ENCODE measurements around the gene NPPA. TPM values are rescaled to one million over a fixed set of nuclear protein-coding genes. Genes with fewer than 3 reads are reported as not detected.
A peak's percentile ranks its signal among the peaks of the same experiment; 100 is the strongest.

NPPA gene
- total RNA-seq, 1 experiment from 2014 or later: not detected

GRCh38 chr1:11800756-11801433 lies 46.7 kb downstream of the NPPA start:
- DNase-seq (ENCODE audit: low read depth): peak; percentile 67
- in situ Hi-C loops (cut with HindIII; ENCODE audit: low pct_unique_long_range_greater_than_20kb, low sequenced_read_pairs): no loop called here

DNA sequence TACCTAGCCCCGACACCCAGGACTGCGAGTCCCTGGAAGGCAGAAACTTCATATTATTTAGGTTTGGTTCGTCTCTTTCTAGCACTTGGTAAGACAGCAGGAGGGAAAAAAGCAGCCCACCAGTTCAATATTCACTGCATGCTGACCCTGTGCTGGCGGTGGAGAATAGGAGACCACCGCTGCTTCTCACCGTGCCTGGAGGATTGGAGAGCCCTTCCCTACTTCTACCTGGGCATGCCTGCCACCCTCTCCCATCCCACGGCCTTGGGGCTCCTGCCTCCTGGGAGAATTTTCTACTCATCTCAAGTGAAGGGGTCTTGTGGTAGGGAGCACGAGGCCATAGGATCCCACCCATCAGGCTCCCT lies 47.2 kb downstream of the NPPA start:
- in situ Hi-C loops (cut with HindIII; ENCODE audit: low pct_unique_long_range_greater_than_20kb, low sequenced_read_pairs): no loop called here
- DNase-seq (ENCODE audit: low read depth): no peak

DNA sequence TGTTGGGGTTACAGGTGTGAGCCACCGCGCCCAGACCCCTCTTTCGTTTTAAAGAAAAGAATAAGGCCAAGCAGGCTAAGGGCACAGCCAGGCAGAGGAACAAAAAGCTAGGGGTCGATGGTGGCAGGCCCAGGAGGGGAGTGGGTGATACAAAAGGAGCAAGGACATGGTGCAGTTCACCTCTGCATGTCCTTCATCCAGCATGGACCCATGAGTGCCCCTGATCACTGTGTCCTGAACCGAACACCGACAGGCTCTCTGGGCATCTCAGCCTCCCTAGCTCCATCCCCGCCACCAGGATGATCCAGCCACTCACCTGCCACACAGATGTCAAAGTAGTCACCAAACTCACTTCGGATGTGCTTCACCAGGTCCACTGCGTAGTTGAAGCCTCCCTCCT lies 47.7 kb downstream of the NPPA start:
- in situ Hi-C loops (cut with HindIII; ENCODE audit: low pct_unique_long_range_greater_than_20kb, low sequenced_read_pairs): no loop called here
- no peak for DNase-seq (ENCODE audit: low read depth)

DNA sequence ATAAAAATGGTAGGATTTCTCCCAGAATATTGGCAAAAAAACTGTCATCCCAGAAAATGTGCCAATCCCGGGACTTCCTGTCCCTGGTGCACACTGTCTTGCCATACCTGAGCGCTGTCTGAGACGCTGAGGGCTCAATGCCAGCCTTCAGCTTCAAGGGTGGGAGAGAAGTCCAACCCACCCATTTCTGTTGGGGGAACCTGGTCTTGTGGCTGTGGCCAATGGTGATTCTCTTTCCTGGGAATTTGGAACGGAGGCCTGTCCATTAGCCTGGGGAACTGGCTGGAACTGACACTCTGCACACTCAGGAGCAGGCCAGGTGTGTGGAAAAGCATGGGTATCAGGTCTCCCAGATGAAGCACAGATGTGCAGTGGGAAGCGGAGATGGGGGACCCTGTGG lies 48.5 kb downstream of the NPPA start:
- in situ Hi-C loops (cut with HindIII; ENCODE audit: low pct_unique_long_range_greater_than_20kb, low sequenced_read_pairs): no loop called here

GRCh38 chr1:11797525-11798216 lies 49.9 kb downstream of the NPPA start:
- in situ Hi-C loops (cut with HindIII; ENCODE audit: low pct_unique_long_range_greater_than_20kb, low sequenced_read_pairs): no loop called here
- DNase-seq (ENCODE audit: low read depth): peak; percentile 87

More for the DNA sequence above, 48.5 kb downstream of the NPPA start:
- DNase-seq (ENCODE audit: low read depth): no peak

DNA sequence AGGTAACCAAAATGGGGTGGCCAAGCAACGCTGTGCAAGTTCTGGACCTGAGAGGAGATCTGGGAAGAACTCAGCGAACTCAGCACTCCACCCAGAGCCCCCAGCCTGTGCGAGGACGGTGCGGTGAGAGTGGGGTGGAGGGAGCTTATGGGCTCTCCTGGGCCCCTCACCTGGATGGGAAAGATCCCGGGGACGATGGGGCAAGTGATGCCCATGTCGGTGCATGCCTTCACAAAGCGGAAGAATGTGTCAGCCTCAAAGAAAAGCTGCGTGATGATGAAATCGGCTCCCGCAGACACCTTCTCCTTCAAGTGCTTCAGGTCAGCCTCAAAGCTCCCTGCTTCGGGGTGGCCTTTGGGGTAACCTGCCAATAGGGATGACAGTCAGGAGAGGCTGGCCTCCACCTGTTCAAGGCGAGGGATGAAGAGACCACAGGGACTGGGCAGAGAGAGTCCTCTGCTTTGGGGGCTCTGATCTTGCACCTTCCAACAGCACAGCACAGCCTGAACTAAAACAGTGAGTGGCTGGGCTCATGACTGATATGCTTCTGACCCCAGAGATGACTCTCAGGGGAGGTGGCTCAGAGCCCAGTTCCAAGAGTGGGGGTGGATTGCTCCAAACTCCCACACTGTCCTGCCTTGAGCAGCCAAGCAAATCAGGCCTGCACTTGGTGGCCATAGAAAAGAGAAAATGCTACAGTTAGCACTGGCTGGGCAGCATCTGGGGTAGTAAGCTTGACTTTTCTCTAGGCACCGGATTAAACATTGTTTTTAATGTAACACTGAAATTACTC lies 51.4 kb downstream of the NPPA start:
- DNase-seq (ENCODE audit: low read depth): peak; percentile 84
- in situ Hi-C loops (cut with HindIII; ENCODE audit: low pct_unique_long_range_greater_than_20kb, low sequenced_read_pairs): no loop called here

Other genes starting within 250 kb of the NPPA start
- 3.6 and 3.9 TPM in 2 replicates for gene FBXO2, start 193.4 kb downstream of the NPPA start, total RNA-seq (2014; rRNA removed; shearing (Covaris generic); ENCODE audit: low replicate concordance)
- 11.0 and 14.2 TPM in 2 replicates for gene FBXO44, start 192.9 kb downstream of the NPPA start, total RNA-seq (2014; rRNA removed; shearing (Covaris generic); ENCODE audit: low replicate concordance)
- gene FBXO6, start 183.6 kb downstream of the NPPA start, total RNA-seq (2014; rRNA removed; shearing (Covaris generic); ENCODE audit: low replicate concordance): 17.4 and 51.1 TPM in 2 replicates
- gene MAD2L2, start 166.6 kb downstream of the NPPA start, total RNA-seq (2014; rRNA removed; shearing (Covaris generic); ENCODE audit: low replicate concordance): 91.7 and 96.7 TPM in 2 replicates
- gene DRAXIN, start 156.1 kb downstream of the NPPA start, total RNA-seq (2014; rRNA removed; shearing (Covaris generic); ENCODE audit: low replicate concordance): not detected in 2 replicates
- 106 and 116 TPM in 2 replicates for gene AGTRAP, start 111.6 kb downstream of the NPPA start, total RNA-seq (2014; rRNA removed; shearing (Covaris generic); ENCODE audit: low replicate concordance)
- gene C1orf167, start 85.6 kb downstream of the NPPA start, total RNA-seq (2014; rRNA removed; shearing (Covaris generic); ENCODE audit: low replicate concordance): 0.58 and 0.95 TPM in 2 replicates
- 12.0 and 18.2 TPM in 2 replicates for gene MTHFR, start 41.8 kb downstream of the NPPA start, total RNA-seq (2014; rRNA removed; shearing (Covaris generic); ENCODE audit: low replicate concordance)
- 5.6 and 7.4 TPM in 2 replicates for gene CLCN6, start 41.6 kb downstream of the NPPA start, total RNA-seq (2014; rRNA removed; shearing (Covaris generic); ENCODE audit: low replicate concordance)
- gene NPPB, start 11.2 kb upstream of the NPPA start, total RNA-seq (2014; rRNA removed; shearing (Covaris generic); ENCODE audit: low replicate concordance): not detected in 2 replicates
- 69.9 and 82.2 TPM in 2 replicates for gene KIAA2013, start 78.6 kb upstream of the NPPA start, total RNA-seq (2014; rRNA removed; shearing (Covaris generic); ENCODE audit: low replicate concordance)
- gene PLOD1, start 86.9 kb upstream of the NPPA start, total RNA-seq (2014; rRNA removed; shearing (Covaris generic); ENCODE audit: low replicate concordance): 130 and 153 TPM in 2 replicates
- gene MFN2, start 132.7 kb upstream of the NPPA start, total RNA-seq (2014; rRNA removed; shearing (Covaris generic); ENCODE audit: low replicate concordance): 21.9 and 26.4 TPM in 2 replicates
- 23.1 and 35.8 TPM in 2 replicates for gene MIIP, start 171.7 kb upstream of the NPPA start, total RNA-seq (2014; rRNA removed; shearing (Covaris generic); ENCODE audit: low replicate concordance)
- 0.30 TPM in 1 of 2 replicates, not detected in the other for gene TNFRSF8, start 215.5 kb upstream of the NPPA start, total RNA-seq (2014; rRNA removed; shearing (Covaris generic); ENCODE audit: low replicate concordance)